GM19467 (cell line): ENCODE results near the gene EGR4.

Source experiments
- ATAC-seq: cut with Tn5 transposase; IDR thresholded peaks from one replicate; pipeline ENCODE4 v1.9.1; 2021; ENCODE audit warnings: mild to moderate bottlenecking, moderate library complexity; ENCODE audit not compliant: unreplicated experiment

The EGR4 gene

GRCh38 chr2:73250872-73251846, 42.2 kb downstream of the EGR4 start:
- no peak for ATAC-seq

GRCh38 chr2:73249636-73250035, 43.7 kb downstream of the EGR4 start:
- ATAC-seq: no peak

GRCh38 chr2:73246850-73247249, 46.5 kb downstream of the EGR4 start:
- ATAC-seq: no peak

- ATAC-seq: no peak
Measured at GRCh38 chr2:73244580-73244979, 48.8 kb downstream of the EGR4 start.

- no peak for ATAC-seq
Measured at GRCh38 chr2:73243884-73244570, 49.3 kb downstream of the EGR4 start.
